ENCODE data around the gene PPP3CB.

The PPP3CB gene

GRCh38 chr10:73495884-73496674 lies at the start of gene PPP3CB:
TSS of gene PPP3CB (minus strand) at chr10:73496024. CDS start at chr10:73495889, 135 bp downstream.
- peak; percentile 20 for DNase-seq

- DNase-seq: no peak
Measured at GRCh38 chr10:73545357-73545756, 49.5 kb upstream of the PPP3CB start.

GRCh38 chr10:73537709-73538108 lies 41.9 kb upstream of the PPP3CB start:
- no peak for DNase-seq

GRCh38 chr10:73537288-73537687 lies 41.5 kb upstream of the PPP3CB start:
- DNase-seq: no peak

GRCh38 chr10:73534857-73535256 lies 39.0 kb upstream of the PPP3CB start:
- no peak for DNase-seq

GRCh38 chr10:73529089-73529832 lies 33.4 kb upstream of the PPP3CB start:
- DNase-seq: peak; percentile 83

GRCh38 chr10:73522263-73522662 lies 26.4 kb upstream of the PPP3CB start:
- DNase-seq: no peak

- no peak for DNase-seq
Measured at GRCh38 chr10:73519336-73519735, 23.5 kb upstream of the PPP3CB start.

- DNase-seq: no peak
Measured at GRCh38 chr10:73517166-73517888, 21.5 kb upstream of the PPP3CB start.

- DNase-seq: no peak
Measured at GRCh38 chr10:73512207-73512743, 16.5 kb upstream of the PPP3CB start.

GRCh38 chr10:73509695-73510094 lies 13.9 kb upstream of the PPP3CB start:
- DNase-seq: no peak

- DNase-seq: no peak
Measured at GRCh38 chr10:73506491-73506890, 10.7 kb upstream of the PPP3CB start.

GRCh38 chr10:73506074-73506473 lies 10.2 kb upstream of the PPP3CB start:
- no peak for DNase-seq

- DNase-seq: no peak
Measured at GRCh38 chr10:73503037-73503436, 7.2 kb upstream of the PPP3CB start.

GRCh38 chr10:73501651-73502050 lies 5.8 kb upstream of the PPP3CB start:
- no peak for DNase-seq

GRCh38 chr10:73497623-73498022 lies 1.8 kb upstream of the PPP3CB start:
- DNase-seq: no peak

- DNase-seq: peak; percentile 13
Measured at GRCh38 chr10:73495226-73495883, 469 bp downstream of the PPP3CB start.

GRCh38 chr10:73494877-73495225 lies 973 bp downstream of the PPP3CB start:
- DNase-seq: no peak

- no peak for DNase-seq
Measured at GRCh38 chr10:73494213-73494612, 1.6 kb downstream of the PPP3CB start.

- no peak for DNase-seq
Measured at GRCh38 chr10:73493781-73494180, 2.0 kb downstream of the PPP3CB start.

GRCh38 chr10:73486601-73487000 lies 9.2 kb downstream of the PPP3CB start:
- DNase-seq: no peak

- DNase-seq: no peak
Measured at GRCh38 chr10:73485320-73485719, 10.5 kb downstream of the PPP3CB start.

- no peak for DNase-seq
Measured at GRCh38 chr10:73480158-73480557, 15.7 kb downstream of the PPP3CB start.

All from NCI-H2029 treated with DMSO at 0.1 percent for 48 hours (cell line).